Stromal cell of bone marrow (primary cell): Measurements from ENCODE around the gene USP6NL.

Experiments
- DNase-seq: peaks from one replicate; pipeline ENCODE4 v3.0.0-alpha.2; 2012; ENCODE audit warnings: low read depth

The USP6NL gene

DNA sequence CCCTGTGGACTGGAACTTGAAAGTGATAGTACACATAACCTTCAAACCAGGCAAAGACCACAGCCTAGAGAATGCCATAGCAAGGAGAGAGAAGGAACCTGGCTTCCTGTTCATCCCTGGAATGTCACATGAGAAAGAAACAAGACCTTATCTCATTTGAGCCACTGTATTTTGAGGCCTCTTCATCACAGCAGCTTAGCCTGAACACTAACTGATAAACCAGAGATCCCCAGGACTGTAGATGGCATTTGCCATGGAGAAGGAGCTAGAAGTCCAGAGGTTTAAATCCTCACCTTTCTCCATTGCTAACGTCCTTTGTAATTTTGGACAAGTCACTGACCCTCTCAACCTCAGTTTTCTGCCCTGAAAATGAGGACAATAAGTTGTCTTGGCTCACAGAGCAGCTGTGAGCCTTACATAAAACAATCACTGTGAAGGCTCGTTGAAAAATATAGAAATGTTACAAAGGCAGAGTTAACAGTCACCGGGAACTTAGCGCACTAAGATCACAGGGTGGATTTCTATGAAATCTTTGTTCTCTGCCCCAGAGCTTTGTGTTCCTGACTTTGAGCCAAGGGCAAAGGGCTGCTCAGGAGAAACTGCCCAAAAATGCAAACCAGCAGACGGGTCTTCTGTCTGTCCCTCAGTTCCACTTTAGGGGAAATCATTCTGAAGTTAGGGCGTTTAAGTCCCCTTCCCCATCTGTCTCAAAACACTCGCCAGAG lies 197.0 kb downstream of the USP6NL start:
- no peak for DNase-seq

DNA sequence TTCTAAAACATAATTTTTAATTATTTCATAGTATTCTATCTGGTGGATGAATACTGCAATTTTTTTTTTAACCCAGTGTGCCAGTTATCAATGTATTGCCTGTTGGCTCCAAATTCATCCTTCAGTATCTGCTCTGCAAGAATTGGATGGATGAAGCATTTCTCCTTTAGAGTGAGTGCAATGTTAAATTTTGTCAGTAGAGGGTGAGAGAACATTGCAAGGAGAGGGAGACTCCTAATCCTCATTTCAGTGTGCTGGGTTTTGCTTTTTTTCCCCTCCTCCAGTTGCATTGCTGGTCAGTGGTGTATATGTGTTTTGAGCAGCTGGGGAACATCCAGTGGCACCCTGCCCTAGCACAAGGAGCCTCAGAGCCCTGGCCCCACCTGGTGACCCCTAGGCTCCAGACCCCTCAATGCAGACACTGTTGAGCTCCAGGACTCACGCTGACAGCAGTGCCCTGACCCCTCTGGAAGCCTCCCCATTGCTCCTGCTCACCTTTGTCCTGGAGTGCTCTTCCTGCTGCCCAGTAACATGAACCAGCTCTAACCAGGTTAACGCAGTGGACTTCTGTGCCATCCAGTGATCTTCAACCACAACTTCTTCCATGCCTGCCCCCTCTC lies 199.4 kb downstream of the USP6NL start:
- DNase-seq: no peak

DNA sequence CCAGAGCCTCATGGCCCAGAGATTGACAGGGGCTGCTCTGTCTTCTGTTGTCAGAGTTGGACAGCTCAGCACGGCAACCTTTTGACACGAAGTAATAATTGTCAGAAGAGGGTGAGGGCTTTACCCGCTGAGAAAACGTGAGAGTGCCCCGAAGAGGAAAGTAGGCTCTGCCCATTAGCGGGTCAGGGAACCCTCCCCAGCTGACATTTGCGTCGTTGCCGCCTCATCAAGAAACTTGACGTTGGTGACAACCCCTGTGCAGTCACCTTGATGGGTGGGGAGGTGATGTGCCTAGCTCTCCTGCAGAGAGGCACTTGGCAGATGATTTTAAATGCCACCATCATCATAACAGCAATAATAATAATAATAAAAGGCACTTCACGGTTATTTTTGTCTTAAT lies 202.1 kb downstream of the USP6NL start:
- DNase-seq: no peak

DNA sequence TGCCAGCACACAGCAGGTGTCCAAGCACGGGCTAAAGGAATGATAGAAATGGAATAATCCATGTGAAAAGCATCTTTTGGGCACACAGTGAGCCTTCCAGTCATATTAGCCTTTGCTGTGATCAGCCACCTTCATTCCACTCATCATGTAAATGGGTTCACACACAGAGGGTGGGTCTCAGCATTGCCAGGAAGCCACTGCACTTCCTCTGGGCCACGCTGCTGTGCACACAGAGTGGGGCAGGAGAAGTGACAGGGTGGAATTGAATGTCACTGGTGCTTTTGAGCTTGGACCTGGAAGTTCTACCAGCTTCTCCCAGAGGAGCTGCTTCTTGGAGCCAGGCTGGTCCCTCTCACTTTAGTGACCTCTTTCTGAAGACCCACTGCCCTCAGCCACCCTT lies 203.5 kb downstream of the USP6NL start:
- no peak for DNase-seq

DNA sequence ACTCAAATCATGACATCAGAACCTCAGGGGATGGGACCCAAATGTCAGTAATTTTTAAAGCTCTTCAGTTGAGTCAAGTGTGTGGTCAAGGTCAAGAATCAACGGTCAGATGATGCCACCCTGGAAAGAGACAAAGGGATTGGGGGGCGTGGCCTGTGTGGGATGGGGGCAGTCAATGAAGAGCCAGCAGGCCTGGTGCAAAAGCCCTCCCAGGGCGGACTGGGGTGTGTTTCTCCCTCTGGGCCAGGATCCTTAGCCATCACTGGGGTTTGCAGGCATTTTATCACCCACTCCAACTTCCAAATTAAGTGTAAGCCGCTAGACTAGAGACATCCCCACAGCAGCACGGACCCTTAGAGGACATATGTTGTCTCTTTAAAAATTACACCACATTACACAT lies 204.7 kb downstream of the USP6NL start:
- DNase-seq: no peak

DNA sequence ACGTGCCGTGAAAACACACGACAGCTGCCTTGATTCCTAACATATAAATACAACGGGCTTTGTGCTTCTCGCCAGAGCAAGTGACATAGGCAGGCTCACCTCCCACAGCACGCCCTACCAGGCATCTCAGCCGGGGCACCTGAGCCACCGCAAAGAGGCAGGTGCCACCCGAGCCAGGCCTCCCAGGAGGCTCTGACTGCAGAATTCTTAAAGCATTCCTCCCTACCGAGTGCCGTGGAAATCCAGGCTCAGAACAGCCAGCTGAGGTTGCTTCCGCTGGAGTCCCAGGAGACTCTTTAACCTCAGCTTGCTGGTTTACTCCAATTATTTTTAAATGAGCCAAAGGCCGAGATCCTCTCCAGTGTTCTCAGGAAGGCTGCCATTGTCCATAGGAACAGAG lies 206.5 kb downstream of the USP6NL start:
- no peak for DNase-seq
